ENCODE data around the gene NBEAL2. TPM values are rescaled to one million over a fixed set of nuclear protein-coding genes. Genes with fewer than 3 reads are reported as not detected.

Gene NBEAL2
- total and polyA plus RNA-seq, 2 of the 4 experiments (the other 2 are of a cell fraction) = 2.2 to 12.5 TPM

GRCh38 chr3:46936733-46937250 is 42.7 kb upstream of the NBEAL2 start:
- H3K27me3 ChIP-seq (ENCODE audit: control insufficient read depth, insufficient read depth, low read length) = no peaks in the 10 kb centered on the region
- H3K4me3 ChIP-seq (ENCODE audit: insufficient read depth, low read depth, low read length) = no peak overlapping the region
- no peak overlapping the region for H3K9ac ChIP-seq (ENCODE audit: low read depth, low read length)
- no peaks in the 10 kb centered on the region for H3K9me3 ChIP-seq (ENCODE audit: control insufficient read depth, insufficient read depth, low read length)
- TF ChIP-seq BHLHE40 (IDR thresholded peaks at IDR 0.05; ENCODE audit: low read depth, low read length) (no peak), CEBPB (IDR thresholded peaks at IDR 0.05; ENCODE audit: low read depth, low read length) (no peak), FOS (IDR thresholded peaks at IDR 0.05; ENCODE audit: low read depth, low read length) (0 out of 2 replicates have a peak, but pooled peaks have one; percentile 16), MAZ (IDR thresholded peaks at IDR 0.05; ENCODE audit: borderline replicate concordance, low read depth, low read length) (peak; percentile 14; the same call in 1 of the 2 replicates), SMC3 (IDR thresholded peaks at IDR 0.05; ENCODE audit: low read depth, low read length) (no peak)
- H3K56ac ChIP-seq (ENCODE audit: extremely low read depth, insufficient read depth, low read length) = no peak overlapping the region
- peak overlapping the region; percentile 83 for H2BK5ac ChIP-seq (ENCODE audit: low read depth, low read length, poor library complexity, severe bottlenecking)
- dilution Hi-C loops (cut with HindIII; ENCODE audit: low sequenced_read_pairs, unreplicated experiment) (no loop called here), intact Hi-C loops (cut with micrococcal nuclease) (loop anchor here (10.0 kb wide), 1 partner anchor 228 kb away; the partner anchor contains the start of gene SETD2), in situ Hi-C loops (cut with MboI; ENCODE audit: low sequenced_read_pairs) (no loop called here)
- peak overlapping the region; percentile 17 for H4K91ac ChIP-seq (ENCODE audit: insufficient read depth, low read depth, low read length)
- H3K9me1 ChIP-seq (ENCODE audit: insufficient read depth, low read length) = peaks cover 41% of the 10 kb centered on the region
- peak overlapping the region; percentile 77; the same call in 1 of the 2 replicates for H3K27ac ChIP-seq (ENCODE audit: insufficient read depth, low read length)
- peak overlapping the region; percentile 66; the same call in 1 of the 2 replicates for H2AK5ac ChIP-seq (ENCODE audit: low read depth, low read length)
- H4K8ac ChIP-seq (ENCODE audit: low read depth in 2 of 2, low read length in 2 of 2) = 0 out of 4 replicates have a peak overlapping the region, but pooled peaks of 1 of the 2 experiments have one; percentile 0
- H3K18ac ChIP-seq (ENCODE audit: low read depth, low read length) = no peak overlapping the region; the same call in 1 of the 2 replicates
- H3K14ac ChIP-seq (replicated peaks; ENCODE audit: low read depth, low read length) = peak overlapping the region; percentile 58
- 0 out of 2 replicates have a peak, but pooled peaks have one; percentile 12 for ATAC-seq (ENCODE audit: low read depth)
- H3K4me2 ChIP-seq (ENCODE audit: low read depth, low read length) = no peak overlapping the region; the same call in 1 of the 2 replicates
- H3K4me1 ChIP-seq (ENCODE audit: control insufficient read depth, insufficient read depth, low read length) = peaks cover 37% of the 10 kb centered on the region
- H4K5ac ChIP-seq (ENCODE audit: low read depth, low read length) = no peak overlapping the region; the same call in 1 of the 2 replicates
- H2AK9ac ChIP-seq (replicated peaks; ENCODE audit: low read depth, low read length, poor library complexity) = peak overlapping the region; percentile 59
- peak overlapping the region; percentile 71 for H3K4ac ChIP-seq (ENCODE audit: low read depth, low read length)
- POLR2A ChIA-PET (ENCODE audit: unreplicated experiment) = no interaction called here
- H3K36me3 ChIP-seq (ENCODE audit: control insufficient read depth, insufficient read depth, low read length) = peaks cover 30% of the 10 kb centered on the region
- peak overlapping the region; percentile 83; the same call in 1 of the 2 replicates for H3K23ac ChIP-seq (ENCODE audit: low read depth, low read length)
- H2AFZ ChIP-seq (replicated peaks; ENCODE audit: low read length, poor library complexity) = peak overlapping the region; percentile 1
- H4K20me1 ChIP-seq (ENCODE audit: insufficient read depth, low read length) = peaks cover 39% of the 10 kb centered on the region
- no peak overlapping the region for H2BK15ac ChIP-seq (ENCODE audit: low read depth, low read length)
- peaks cover 38 to 86% of the 10 kb centered on the region in 2 experiments for H3K79me1 ChIP-seq (ENCODE audit: low read depth in 1 of 2, low read length in 2 of 2)
- no peak overlapping the region for H2BK120ac ChIP-seq (ENCODE audit: low read depth, low read length)
- H2BK20ac ChIP-seq (ENCODE audit: low read depth, low read length) = peak overlapping the region; percentile 14; the same call in 1 of the 2 replicates
- CTCF ChIA-PET = interaction anchor here (1.2 kb wide), 1 partner anchor 45 kb away, joined by 3 read pairs; no protein-coding TSS in a partner anchor
- no TSS peak for BruUV-seq (replicated peaks)
- peak; percentile 57 for DNase-seq
- no CpG with 5 or more reads among the region's 5 CpGs for WGBS, 2 experiments (ENCODE audit: extremely low coverage in 2 of 2, insufficient read length in 1 of 2)
